Measurements from ENCODE around the gene LHFPL2. TPM values are rescaled to one million over a fixed set of nuclear protein-coding genes. Genes with fewer than 3 reads are reported as not detected.

Gene LHFPL2
- total and polyA plus RNA-seq, 9 of the 15 experiments (the other 6 are each of a cell fraction or from before 2014, with no cell fraction given): 1.0 to 6.6 (median 4.6) TPM

GRCh38 chr5:78647838-78648358 is 674 bp downstream of the LHFPL2 start (continued):
- no peak for TF ChIP-seq THAP7 (CRISPR knock-in tag; IDR thresholded peaks at IDR 0.05)
- TF ChIP-seq ZNF668 (CRISPR knock-in tag; IDR thresholded peaks at IDR 0.05): no peak
- TF ChIP-seq HDAC8 (tag; IDR thresholded peaks at IDR 0.05): no peak
- no peak for TF ChIP-seq LEF1 (IDR thresholded peaks at IDR 0.05)
- TF ChIP-seq ATF2 (CRISPR knock-in tag; IDR thresholded peaks at IDR 0.05): 0 out of 2 replicates have a peak, but pooled peaks have one; percentile 24
- no peak for TF ChIP-seq ARID3A (IDR thresholded peaks at IDR 0.05; ENCODE audit: borderline replicate concordance, low read depth, low read length)
- no peak for TF ChIP-seq CREBBP (IDR thresholded peaks at IDR 0.05; ENCODE audit: low read depth, low read length)
- TF ChIP-seq ID3 (CRISPR knock-in tag; IDR thresholded peaks at IDR 0.05): no peak
- TF ChIP-seq ID3 (tag; IDR thresholded peaks at IDR 0.05): no peak
- TF ChIP-seq CREB1 (IDR thresholded peaks at IDR 0.05): no peak
- no peak for TF ChIP-seq CREB1 (CRISPR knock-in tag; IDR thresholded peaks at IDR 0.05)
- TF ChIP-seq HNRNPL (IDR thresholded peaks at IDR 0.05; ENCODE audit: low read depth, low read length): 0 out of 2 replicates have a peak, but pooled peaks have one; percentile 27
- TF ChIP-seq GATA2 (CRISPR knock-in tag; IDR thresholded peaks at IDR 0.05): no peak
- TF ChIP-seq CCNT2 (IDR thresholded peaks at IDR 0.05; ENCODE audit: borderline replicate concordance, extremely low read depth, insufficient read length, low read depth, low read length): peak; percentile 30
- no peak for TF ChIP-seq ZFP36 (IDR thresholded peaks at IDR 0.05; ENCODE audit: low read depth, low read length, partially characterized antibody)
- TF ChIP-seq SRSF7 (optimal IDR thresholded peaks at IDR 0.05; ENCODE audit: low read depth, low read length): no peak
- peak; percentile 48; the same call in 1 of the 2 replicates for TF ChIP-seq CTBP1 (IDR thresholded peaks at IDR 0.05; ENCODE audit: borderline replicate concordance)
- TF ChIP-seq ARID2 (IDR thresholded peaks at IDR 0.05): no peak
- no peak for TF ChIP-seq SIN3B (IDR thresholded peaks at IDR 0.05; ENCODE audit: low read depth)
- TF ChIP-seq GTF2E2 (tag; IDR thresholded peaks at IDR 0.05): no peak
- TF ChIP-seq SRSF1 (IDR thresholded peaks at IDR 0.05; ENCODE audit: low read depth, low read length): no peak
- no peak for TF ChIP-seq FOXJ2 (tag; IDR thresholded peaks at IDR 0.05)
- no peak for TF ChIP-seq GABPA (tag; conservative IDR thresholded peaks at IDR 0.05; ENCODE audit: low read depth)
- no peak for TF ChIP-seq RAD51 (IDR thresholded peaks at IDR 0.05; ENCODE audit: borderline replicate concordance, low read depth)
- TF ChIP-seq, protein P1, sequence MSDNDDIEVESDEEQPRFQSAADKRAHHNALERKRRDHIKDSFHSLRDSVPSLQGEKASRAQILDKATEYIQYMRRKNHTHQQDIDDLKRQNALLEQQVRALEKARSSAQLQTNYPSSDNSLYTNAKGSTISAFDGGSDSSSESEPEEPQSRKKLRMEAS (CRISPR knock-in tag; IDR thresholded peaks at IDR 0.05): no peak
- TF ChIP-seq MAFF (IDR thresholded peaks at IDR 0.05; ENCODE audit: low read length): no peak
- no peak for TF ChIP-seq SRSF3 (IDR thresholded peaks at IDR 0.05; ENCODE audit: insufficient read depth, low read length)

Measured in K562 (cell line).